Neural cell (in vitro differentiated cells): ENCODE data around the gene PLXDC1. TPM values are rescaled to one million over a fixed set of nuclear protein-coding genes. Genes with fewer than 3 reads are reported as not detected.

Source experiments
- H2AFZ ChIP-seq: fragments of 200-600, 300-800 bp; sonication (generic), shearing (Covaris generic); 2 replicates; pipeline ENCODE4 v1.6.0; 2014; ENCODE audit warnings: low read depth, mild to moderate bottlenecking, antibody characterized with exemption, low read length, moderate library complexity
- H3F3A ChIP-seq: fragments of 200-600 bp; shearing (Covaris generic); 2 replicates; pipeline ENCODE4 v1.6.1; 2016; ENCODE audit warnings: mild to moderate bottlenecking, moderate library complexity, mixed read lengths, antibody characterized with exemption, low read length; ENCODE audit not compliant: insufficient read depth, poor library complexity, severe bottlenecking
- H3K27ac ChIP-seq: fragments of 200-600, 300-800 bp; sonication (generic), shearing (Covaris generic); 2 replicates; pipeline ENCODE4 v1.5.1; 2014; ENCODE audit warnings: mild to moderate bottlenecking, low read length, moderate library complexity
- H3K27me3 ChIP-seq: fragments of 300-800, 200-600 bp; sonication (generic), shearing (Covaris generic); 2 replicates; pipeline ENCODE4 v1.6.0; 2014; ENCODE audit warnings: mild to moderate bottlenecking, low read depth, low read length, moderate library complexity; ENCODE audit not compliant: insufficient read depth
- H3K36me3 ChIP-seq: fragments of 300-800, 200-600 bp; sonication (generic), shearing (Covaris generic); 2 replicates; pipeline ENCODE4 v1.5.1; 2014; ENCODE audit warnings: mild to moderate bottlenecking, antibody characterized with exemption, low read length, moderate library complexity; ENCODE audit not compliant: insufficient read depth
- H3K4me2 ChIP-seq: fragments of 300-800, 200-600 bp; sonication (generic), shearing (Covaris generic); 2 replicates; pipeline ENCODE4 v1.6.0; 2014; ENCODE audit warnings: mild to moderate bottlenecking, low read length
- H3K4me3 ChIP-seq: fragments of 300-800, 200-600 bp; sonication (generic), shearing (Covaris generic); 2 replicates; pipeline ENCODE4 v1.5.1; 2014; ENCODE audit warnings: mild to moderate bottlenecking, low read length, moderate library complexity
- H3K79me2 ChIP-seq: fragments of 200-600 bp; shearing (Covaris generic); replicated peaks from 2 replicates; pipeline ENCODE4 v1.6.0; 2014; ENCODE audit warnings: mild to moderate bottlenecking, low read length, moderate library complexity; ENCODE audit not compliant: insufficient read depth
- H3K9ac ChIP-seq: fragments of 300-800, 200-600 bp; sonication (generic), shearing (Covaris generic); 2 replicates; pipeline ENCODE4 v1.6.1; 2016; ENCODE audit warnings: mild to moderate bottlenecking, low read length, mixed read lengths
- H3K9me2 ChIP-seq: fragments of 200-600 bp; shearing (Covaris generic); 2 replicates; pipeline ENCODE4 v1.6.1; 2016; ENCODE audit warnings: mild to moderate bottlenecking, low read length, mixed read lengths; ENCODE audit not compliant: insufficient read depth
- H3K9me3 ChIP-seq: fragments of 200-600, 300-800 bp; sonication (generic), shearing (Covaris generic); 2 replicates; pipeline ENCODE4 v1.6.1; 2016; ENCODE audit warnings: mild to moderate bottlenecking, mixed run types, low read length, moderate library complexity, mixed read lengths
- H4K20me1 ChIP-seq: fragments of 200-600 bp; shearing (Covaris generic); 2 replicates; pipeline ENCODE4 v1.6.1; 2016; ENCODE audit warnings: mild to moderate bottlenecking, mixed run types; ENCODE audit not compliant: insufficient read depth
- EP300 ChIP-seq: fragments of 450-650 bp; conservative IDR thresholded peaks from 2 replicates; pipeline ENCODE4 v1.6.1; 2014; ENCODE audit warnings: antibody characterized with exemption, mild to moderate bottlenecking, moderate library complexity; ENCODE audit not compliant: poor library complexity, severe bottlenecking
- EZH2 ChIP-seq: fragments of 200-600, 300-800 bp; shearing (Covaris generic), sonication (generic); IDR thresholded peaks from 2 replicates; pipeline ENCODE4 v1.6.1; 2014; ENCODE audit warnings: antibody characterized with exemption, low read length, borderline replicate concordance, mild to moderate bottlenecking; ENCODE audit not compliant: insufficient read depth, poor library complexity, severe bottlenecking
- MXI1 ChIP-seq: fragments of 450-650 bp; conservative IDR thresholded peaks from 2 replicates; pipeline ENCODE4 v1.6.1; 2014; ENCODE audit warnings: antibody characterized with exemption, mild to moderate bottlenecking; ENCODE audit not compliant: poor library complexity, severe bottlenecking
- POLR2AphosphoS5 ChIP-seq: IDR thresholded peaks from 2 replicates; pipeline ENCODE4 v1.6.1; 2012
- RAD21 ChIP-seq: fragments of 450-650 bp; conservative IDR thresholded peaks from 2 replicates; pipeline ENCODE4 v1.6.1; 2014; ENCODE audit warnings: antibody characterized with exemption, mild to moderate bottlenecking, moderate library complexity
- SMC3 ChIP-seq: fragments of 450-650 bp; conservative IDR thresholded peaks from 2 replicates; pipeline ENCODE4 v1.6.1; 2014; ENCODE audit warnings: antibody characterized with exemption, mild to moderate bottlenecking, moderate library complexity; ENCODE audit not compliant: poor library complexity
- TAF1 ChIP-seq: IDR thresholded peaks from 2 replicates; pipeline ENCODE4 v1.6.1; 2012; ENCODE audit warnings: low read depth
- polyA plus RNA-seq: library from polyadenylated mRNA; depleted of rRNA; stranded (reverse); fragments of >200 nt; gene quantifications from 2 replicates; pipeline ENCODE4 v1.2.3, GENCODE V29; 2014
- TF ChIP-seq, protein P1 (sequence below): fragments of 450-650 bp; IDR thresholded peaks from 2 replicates; pipeline ENCODE4 v1.5.1; 2014; ENCODE audit warnings: antibody characterized with exemption, mild to moderate bottlenecking, moderate library complexity; ENCODE audit not compliant: poor library complexity, severe bottlenecking
- TF ChIP-seq, protein P2 (sequence below): IDR thresholded peaks from 2 replicates; pipeline ENCODE4 v1.6.1; 2012; ENCODE audit warnings: borderline replicate concordance

Gene PLXDC1
- polyA plus RNA-seq, 1 donor from 2014 or later, result 10.0 TPM

DNA sequence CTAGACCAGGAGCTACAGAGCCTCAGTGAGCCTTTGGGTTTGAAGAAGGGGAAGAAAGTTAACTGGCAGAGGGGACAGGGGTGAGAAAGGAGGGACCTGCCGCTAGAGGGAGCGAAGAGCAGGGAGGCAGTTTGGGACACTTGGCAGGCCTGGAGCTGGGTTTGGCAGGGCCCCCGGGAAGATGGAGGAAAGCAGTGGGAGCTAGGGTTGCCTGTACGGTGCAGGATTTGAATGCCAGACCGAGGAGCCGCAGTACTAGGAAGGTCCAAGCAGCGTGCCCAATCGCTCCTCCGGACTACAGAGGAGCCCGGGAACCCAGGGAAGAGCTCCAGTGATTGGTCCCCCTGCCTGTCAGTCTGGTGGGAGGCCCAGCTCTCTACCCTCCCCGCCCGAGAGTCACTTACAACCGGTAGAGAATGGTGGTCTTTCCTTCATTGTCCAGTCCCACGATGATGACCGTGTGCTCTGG is 13.3 kb upstream of the PLXDC1 start:
- no peak overlapping the region for H3K4me2 ChIP-seq

DNA sequence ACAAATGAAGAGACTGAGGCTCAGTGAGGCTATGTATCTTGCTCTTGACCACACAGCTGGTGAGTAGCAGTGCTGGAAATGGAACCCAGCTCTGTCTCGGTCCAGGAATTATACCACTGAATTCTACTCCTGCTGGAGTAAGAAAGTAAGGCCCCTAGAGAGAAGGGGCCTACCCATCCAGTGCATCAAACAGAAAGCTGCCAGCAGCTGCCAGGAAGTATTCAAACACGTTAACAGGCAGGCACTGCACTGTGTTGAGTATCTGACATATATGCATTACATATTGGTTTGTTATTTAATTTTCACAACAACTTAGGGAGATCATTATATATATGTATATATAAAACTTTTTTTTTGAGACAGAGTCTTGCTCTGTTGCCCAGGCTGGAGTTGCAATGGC is 10.5 kb upstream of the PLXDC1 start:
- Histone ChIP-seq H3K4me2 (no peak overlapping the region), H3K27ac (no peak overlapping the region), H3K9ac (no peak overlapping the region), H3K4me3 (no peak overlapping the region), H3F3A (no peaks in the 10 kb centered on the region), H4K20me1 (no peaks in the 10 kb centered on the region), H2AFZ (no peak overlapping the region), H3K36me3 (no peaks in the 10 kb centered on the region), H3K9me3 (no peaks in the 10 kb centered on the region), H3K79me2 (no peaks in the 10 kb centered on the region), H3K27me3 (peaks cover 31% of the 10 kb centered on the region), H3K9me2 (no peaks in the 10 kb centered on the region)
- no peak for TF ChIP-seq MXI1
- no peak for TF ChIP-seq SMC3
- TF ChIP-seq, protein P1, sequence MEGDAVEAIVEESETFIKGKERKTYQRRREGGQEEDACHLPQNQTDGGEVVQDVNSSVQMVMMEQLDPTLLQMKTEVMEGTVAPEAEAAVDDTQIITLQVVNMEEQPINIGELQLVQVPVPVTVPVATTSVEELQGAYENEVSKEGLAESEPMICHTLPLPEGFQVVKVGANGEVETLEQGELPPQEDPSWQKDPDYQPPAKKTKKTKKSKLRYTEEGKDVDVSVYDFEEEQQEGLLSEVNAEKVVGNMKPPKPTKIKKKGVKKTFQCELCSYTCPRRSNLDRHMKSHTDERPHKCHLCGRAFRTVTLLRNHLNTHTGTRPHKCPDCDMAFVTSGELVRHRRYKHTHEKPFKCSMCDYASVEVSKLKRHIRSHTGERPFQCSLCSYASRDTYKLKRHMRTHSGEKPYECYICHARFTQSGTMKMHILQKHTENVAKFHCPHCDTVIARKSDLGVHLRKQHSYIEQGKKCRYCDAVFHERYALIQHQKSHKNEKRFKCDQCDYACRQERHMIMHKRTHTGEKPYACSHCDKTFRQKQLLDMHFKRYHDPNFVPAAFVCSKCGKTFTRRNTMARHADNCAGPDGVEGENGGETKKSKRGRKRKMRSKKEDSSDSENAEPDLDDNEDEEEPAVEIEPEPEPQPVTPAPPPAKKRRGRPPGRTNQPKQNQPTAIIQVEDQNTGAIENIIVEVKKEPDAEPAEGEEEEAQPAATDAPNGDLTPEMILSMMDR, result no peak
- no peak for TF ChIP-seq TAF1
- no peak for TF ChIP-seq EP300
- no peak for TF ChIP-seq EZH2
- no peak for TF ChIP-seq POLR2AphosphoS5
- TF ChIP-seq RAD21, result no peak
- TF ChIP-seq, protein P2, sequence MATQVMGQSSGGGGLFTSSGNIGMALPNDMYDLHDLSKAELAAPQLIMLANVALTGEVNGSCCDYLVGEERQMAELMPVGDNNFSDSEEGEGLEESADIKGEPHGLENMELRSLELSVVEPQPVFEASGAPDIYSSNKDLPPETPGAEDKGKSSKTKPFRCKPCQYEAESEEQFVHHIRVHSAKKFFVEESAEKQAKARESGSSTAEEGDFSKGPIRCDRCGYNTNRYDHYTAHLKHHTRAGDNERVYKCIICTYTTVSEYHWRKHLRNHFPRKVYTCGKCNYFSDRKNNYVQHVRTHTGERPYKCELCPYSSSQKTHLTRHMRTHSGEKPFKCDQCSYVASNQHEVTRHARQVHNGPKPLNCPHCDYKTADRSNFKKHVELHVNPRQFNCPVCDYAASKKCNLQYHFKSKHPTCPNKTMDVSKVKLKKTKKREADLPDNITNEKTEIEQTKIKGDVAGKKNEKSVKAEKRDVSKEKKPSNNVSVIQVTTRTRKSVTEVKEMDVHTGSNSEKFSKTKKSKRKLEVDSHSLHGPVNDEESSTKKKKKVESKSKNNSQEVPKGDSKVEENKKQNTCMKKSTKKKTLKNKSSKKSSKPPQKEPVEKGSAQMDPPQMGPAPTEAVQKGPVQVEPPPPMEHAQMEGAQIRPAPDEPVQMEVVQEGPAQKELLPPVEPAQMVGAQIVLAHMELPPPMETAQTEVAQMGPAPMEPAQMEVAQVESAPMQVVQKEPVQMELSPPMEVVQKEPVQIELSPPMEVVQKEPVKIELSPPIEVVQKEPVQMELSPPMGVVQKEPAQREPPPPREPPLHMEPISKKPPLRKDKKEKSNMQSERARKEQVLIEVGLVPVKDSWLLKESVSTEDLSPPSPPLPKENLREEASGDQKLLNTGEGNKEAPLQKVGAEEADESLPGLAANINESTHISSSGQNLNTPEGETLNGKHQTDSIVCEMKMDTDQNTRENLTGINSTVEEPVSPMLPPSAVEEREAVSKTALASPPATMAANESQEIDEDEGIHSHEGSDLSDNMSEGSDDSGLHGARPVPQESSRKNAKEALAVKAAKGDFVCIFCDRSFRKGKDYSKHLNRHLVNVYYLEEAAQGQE, result no peak

More for the DNA sequence above, 13.3 kb upstream of the PLXDC1 start:
- Histone ChIP-seq H3K9me2 (no peaks in the 10 kb centered on the region), H3K27ac (no peak overlapping the region), H3K9ac (peak overlapping the region; percentile 27), H3K36me3 (no peaks in the 10 kb centered on the region), H3K9me3 (no peaks in the 10 kb centered on the region), H3K79me2 (no peaks in the 10 kb centered on the region), H4K20me1 (no peaks in the 10 kb centered on the region), H2AFZ (no peak overlapping the region), H3K4me3 (peak overlapping the region; percentile 59), H3F3A (no peaks in the 10 kb centered on the region), H3K27me3 (peaks cover 39% of the 10 kb centered on the region)
- TF ChIP-seq EZH2, result no peak
- TF ChIP-seq MXI1, result no peak
- TF ChIP-seq, protein P2, result no peak
- no peak for TF ChIP-seq SMC3
- TF ChIP-seq, protein P1, result peak; percentile 55
- TF ChIP-seq POLR2AphosphoS5, result no peak
